SH-SY5Y (cell line): ENCODE measurements around the gene PCDH9.

Experiments used
- GATA2 ChIP-seq: IDR thresholded peaks from 2 replicates; pipeline ENCODE4 v1.6.1; 2011; ENCODE audit warnings: mild to moderate bottlenecking, low read depth, low read length
- GATA3 ChIP-seq: IDR thresholded peaks from 2 replicates; pipeline ENCODE4 v1.6.1; 2011; ENCODE audit warnings: low read depth, mild to moderate bottlenecking, low read length, moderate library complexity

DNA sequence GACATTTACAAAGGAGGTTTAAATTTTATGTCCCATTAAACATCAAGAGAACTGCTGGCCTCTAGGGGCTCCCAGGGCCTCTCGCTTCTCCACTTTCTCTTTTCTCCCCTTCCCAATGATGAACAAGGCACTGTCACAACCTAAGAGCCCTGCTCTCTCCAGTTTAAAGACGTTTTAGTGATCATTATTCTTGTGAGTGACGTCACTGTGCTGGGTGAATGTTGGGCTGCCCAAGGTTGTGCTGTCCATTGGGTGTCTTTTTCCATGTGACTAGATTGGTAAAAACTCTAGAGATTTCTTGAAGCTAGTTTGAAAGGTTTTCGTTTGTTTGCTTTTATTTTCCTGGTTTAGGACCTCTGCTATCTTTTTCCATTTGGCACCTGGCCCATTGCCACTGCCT lies 602.6 kb downstream of the PCDH9 start:
- TF ChIP-seq GATA3 (no peak), GATA2 (no peak)
